ENCODE measurements around the gene CTNNA2. TPM values are rescaled to one million over a fixed set of nuclear protein-coding genes. Genes with fewer than 3 reads are reported as not detected.
A peak's percentile ranks its signal among the peaks of the same experiment; 100 is the strongest.

CTNNA2 gene
- total RNA-seq, 1 donor from 2014 or later, result not detected

DNA sequence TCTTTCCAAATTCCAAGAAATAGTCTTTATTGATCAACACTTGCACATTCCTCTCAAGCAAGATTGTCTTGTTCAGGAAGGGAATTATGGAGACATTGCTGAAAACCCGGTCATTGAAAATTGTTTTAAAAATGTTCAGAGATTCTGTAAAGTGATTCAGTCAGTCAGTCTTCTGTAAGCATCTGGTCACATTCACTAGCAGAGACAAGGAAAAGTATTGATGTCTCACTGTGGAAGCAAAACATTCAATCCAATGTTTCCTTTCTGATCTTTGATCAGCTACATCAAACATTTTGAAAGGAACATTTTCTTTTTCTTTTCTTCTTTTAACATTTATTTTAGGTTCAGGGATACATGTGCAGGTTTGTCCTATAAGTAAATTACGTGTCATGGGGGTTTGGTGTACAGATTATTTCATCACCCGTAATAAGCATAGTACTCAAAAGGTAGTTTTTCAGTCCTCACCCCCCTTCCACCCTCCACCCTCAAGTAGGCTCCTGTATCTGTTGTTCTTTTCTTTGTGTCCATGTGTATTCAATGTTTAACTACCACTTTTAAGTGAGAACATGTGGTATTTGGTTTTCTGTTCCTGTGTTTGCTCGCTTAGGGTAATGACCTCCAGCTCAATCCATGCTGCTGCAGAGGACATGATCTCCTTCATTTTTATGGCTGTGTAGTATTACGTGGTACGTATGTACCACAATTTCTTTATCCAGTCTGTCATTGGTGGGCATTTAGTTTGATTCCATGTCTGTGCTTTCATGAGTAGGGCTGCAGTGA is 61.2 kb downstream of the CTNNA2 start:
- no peak overlapping the region for H3K27ac ChIP-seq
- no peaks in the 10 kb centered on the region for H3K36me3 ChIP-seq
- no peak for DNase-seq
- no peaks in the 10 kb centered on the region for H3K27me3 ChIP-seq
- no peak for ATAC-seq
- no peaks in the 10 kb centered on the region for H3K4me1 ChIP-seq
- TF ChIP-seq, protein P1, sequence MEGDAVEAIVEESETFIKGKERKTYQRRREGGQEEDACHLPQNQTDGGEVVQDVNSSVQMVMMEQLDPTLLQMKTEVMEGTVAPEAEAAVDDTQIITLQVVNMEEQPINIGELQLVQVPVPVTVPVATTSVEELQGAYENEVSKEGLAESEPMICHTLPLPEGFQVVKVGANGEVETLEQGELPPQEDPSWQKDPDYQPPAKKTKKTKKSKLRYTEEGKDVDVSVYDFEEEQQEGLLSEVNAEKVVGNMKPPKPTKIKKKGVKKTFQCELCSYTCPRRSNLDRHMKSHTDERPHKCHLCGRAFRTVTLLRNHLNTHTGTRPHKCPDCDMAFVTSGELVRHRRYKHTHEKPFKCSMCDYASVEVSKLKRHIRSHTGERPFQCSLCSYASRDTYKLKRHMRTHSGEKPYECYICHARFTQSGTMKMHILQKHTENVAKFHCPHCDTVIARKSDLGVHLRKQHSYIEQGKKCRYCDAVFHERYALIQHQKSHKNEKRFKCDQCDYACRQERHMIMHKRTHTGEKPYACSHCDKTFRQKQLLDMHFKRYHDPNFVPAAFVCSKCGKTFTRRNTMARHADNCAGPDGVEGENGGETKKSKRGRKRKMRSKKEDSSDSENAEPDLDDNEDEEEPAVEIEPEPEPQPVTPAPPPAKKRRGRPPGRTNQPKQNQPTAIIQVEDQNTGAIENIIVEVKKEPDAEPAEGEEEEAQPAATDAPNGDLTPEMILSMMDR (IDR thresholded peaks at IDR 0.05), result no peak
- intact Hi-C loops (cut with DNase I), result no loop called here
- no peaks in the 10 kb centered on the region for H3K9me3 ChIP-seq
- H3K4me3 ChIP-seq, result no peak overlapping the region

DNA sequence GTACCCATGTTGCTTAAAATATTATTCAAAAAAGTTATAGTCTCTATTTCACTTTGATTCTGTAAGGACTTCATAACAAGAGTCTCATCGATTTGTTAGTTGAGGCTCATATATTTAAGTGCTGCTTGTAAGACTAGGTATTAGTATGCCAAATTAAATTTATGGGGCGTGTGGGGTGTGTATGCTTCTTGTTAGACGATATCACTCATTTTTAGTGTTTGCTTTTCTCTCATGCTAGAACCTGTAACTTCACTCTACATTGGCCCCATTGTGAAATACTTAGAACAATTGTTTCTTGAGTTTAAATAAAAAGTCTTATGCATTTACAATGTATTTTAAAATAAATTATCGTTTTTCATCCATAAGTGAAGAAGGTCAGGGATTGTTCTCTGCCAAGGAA is 63.6 kb downstream of the CTNNA2 start:
- intact Hi-C loops (cut with DNase I), result no loop called here
- no peaks in the 10 kb centered on the region for H3K36me3 ChIP-seq

DNA sequence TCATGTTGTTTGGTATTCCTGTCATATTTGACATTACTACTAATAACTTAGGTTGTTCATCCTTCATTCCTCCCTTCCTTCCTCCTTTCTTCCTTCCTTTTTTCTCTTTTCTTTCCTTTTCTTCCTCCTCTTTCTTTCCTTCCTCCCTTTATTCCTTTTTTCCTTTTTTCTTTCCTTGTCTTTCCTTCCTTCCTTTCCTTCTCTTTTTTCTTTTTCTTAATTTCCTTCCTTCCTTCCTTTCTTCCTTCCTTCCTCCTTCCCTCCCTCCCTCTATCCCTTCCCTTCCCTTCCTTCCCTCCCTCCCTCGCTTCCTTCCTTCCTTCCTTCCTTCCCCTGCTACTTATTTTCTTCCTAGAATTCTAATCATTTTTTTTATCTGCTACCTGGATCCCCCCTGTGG is 66.1 kb downstream of the CTNNA2 start:
- Histone ChIP-seq H3K9me3 (no peaks in the 10 kb centered on the region), H3K27me3 (no peaks in the 10 kb centered on the region), H3K36me3 (no peaks in the 10 kb centered on the region), H3K4me3 (no peak overlapping the region), H3K4me1 (no peaks in the 10 kb centered on the region), H3K27ac (no peak overlapping the region)
- intact Hi-C loops (cut with DNase I), result no loop called here
- TF ChIP-seq, protein P1 (IDR thresholded peaks at IDR 0.05), result no peak
- ATAC-seq (no peak), DNase-seq (no peak)

More for the DNA sequence above, 63.6 kb downstream of the CTNNA2 start:
- DNase-seq (no peak), ATAC-seq (no peak)
- H3K9me3 ChIP-seq, result no peaks in the 10 kb centered on the region
- no peak overlapping the region for H3K4me3 ChIP-seq
- H3K27ac ChIP-seq, result no peak overlapping the region
- no peaks in the 10 kb centered on the region for H3K27me3 ChIP-seq
- TF ChIP-seq, protein P1 (IDR thresholded peaks at IDR 0.05), result no peak
- no peaks in the 10 kb centered on the region for H3K4me1 ChIP-seq

DNA sequence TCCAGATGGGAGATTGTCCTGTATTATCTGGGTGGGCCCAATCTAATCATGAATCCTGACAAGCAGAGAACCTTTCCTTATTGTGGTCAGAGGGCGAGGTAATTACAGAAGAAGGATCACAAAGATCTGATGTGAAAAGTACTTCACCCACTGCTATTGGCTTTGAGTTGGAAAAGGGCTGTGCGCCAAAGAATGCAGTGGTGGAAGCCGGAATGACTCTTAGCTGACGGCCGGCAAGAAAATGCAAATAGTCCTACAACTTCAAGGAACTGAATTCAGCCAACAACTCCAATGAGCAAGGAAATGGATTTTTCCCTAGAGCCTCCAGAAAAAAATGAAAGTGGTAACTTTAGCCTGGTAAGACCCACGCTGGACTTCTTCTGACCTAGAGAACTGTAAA is 67.3 kb downstream of the CTNNA2 start:
- DNase-seq (no peak), ATAC-seq (peak; percentile 59)
- intact Hi-C loops (cut with DNase I), result no loop called here

DNA sequence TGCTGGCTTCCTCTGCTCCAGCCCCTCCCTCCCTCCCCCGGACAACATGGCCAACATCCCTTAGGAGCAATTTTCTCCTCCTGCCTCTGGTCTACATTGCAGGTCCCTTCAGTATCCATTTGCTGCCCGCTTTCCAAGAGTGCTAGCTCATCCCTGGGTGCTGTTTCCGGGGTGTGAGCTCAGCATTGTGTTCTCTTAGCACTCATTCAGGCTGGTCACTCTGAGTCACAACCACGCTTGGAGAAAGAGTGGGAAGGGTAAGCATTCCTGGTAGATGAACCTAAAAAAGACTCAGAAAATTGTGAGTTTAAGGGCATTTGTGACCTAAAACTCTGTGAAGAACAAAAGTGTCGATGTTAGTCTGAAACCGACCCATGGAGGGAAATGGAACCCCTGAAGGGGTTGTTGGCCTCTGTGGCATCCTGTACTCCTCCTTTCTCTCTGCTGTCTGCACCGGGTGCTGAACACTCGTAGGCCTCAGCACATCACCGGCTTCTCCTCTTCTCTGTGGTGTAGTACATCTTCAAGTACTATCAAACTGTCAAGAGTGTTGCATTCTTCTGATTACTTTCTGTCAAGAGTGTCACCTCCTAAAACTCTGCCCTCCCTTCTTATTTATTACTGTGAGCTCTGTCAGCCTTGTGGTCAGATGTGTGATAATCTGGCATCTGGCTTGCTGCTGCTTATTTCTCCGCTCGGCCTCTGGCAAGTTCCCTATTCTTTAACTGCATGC is 73.0 kb downstream of the CTNNA2 start:
- TF ChIP-seq, protein P1 (IDR thresholded peaks at IDR 0.05), result no peak
- no peak for ATAC-seq

More for the DNA sequence above, 67.3 kb downstream of the CTNNA2 start:
- TF ChIP-seq, protein P1 (IDR thresholded peaks at IDR 0.05), result no peak
- H3K36me3 ChIP-seq, result no peaks in the 10 kb centered on the region
- no peak overlapping the region for H3K27ac ChIP-seq
- H3K4me3 ChIP-seq, result no peak overlapping the region
- no peaks in the 10 kb centered on the region for H3K9me3 ChIP-seq
- no peaks in the 10 kb centered on the region for H3K27me3 ChIP-seq
- no peaks in the 10 kb centered on the region for H3K4me1 ChIP-seq

More for the DNA sequence above, 73.0 kb downstream of the CTNNA2 start:
- DNase-seq, result no peak
- no peaks in the 10 kb centered on the region for H3K27me3 ChIP-seq
- no peak overlapping the region for H3K4me3 ChIP-seq
- no peaks in the 10 kb centered on the region for H3K36me3 ChIP-seq
- intact Hi-C loops (cut with DNase I), result no loop called here
- no peak overlapping the region for H3K27ac ChIP-seq
- no peaks in the 10 kb centered on the region for H3K4me1 ChIP-seq
- no peaks in the 10 kb centered on the region for H3K9me3 ChIP-seq

All from upper lobe of right lung (tissue), 1 donor.